Muscle layer of colon (tissue), 2 donors: ENCODE results near the gene IL10.

ENCODE experiments used
- H3K27ac ChIP-seq: one replicate; pipeline ENCODE4 v1.7.0; 2013; ENCODE audit warnings: low read depth, mild to moderate bottlenecking, low read length, moderate library complexity
- H3K27me3 ChIP-seq, 2 donors: one replicate each; pipeline ENCODE4 v1.7.0; 2013; ENCODE audit warnings: low read length in 2 of 2, mild to moderate bottlenecking in 2 of 2; ENCODE audit not compliant: insufficient read depth in 2 of 2, control insufficient read depth in 1 of 2
- H3K36me3 ChIP-seq: one replicate; pipeline ENCODE4 v1.7.0; 2013; ENCODE audit warnings: mild to moderate bottlenecking, low read length; ENCODE audit not compliant: insufficient read depth
- H3K4me1 ChIP-seq: one replicate; pipeline ENCODE4 v1.7.0; 2013; ENCODE audit warnings: mild to moderate bottlenecking, low read length; ENCODE audit not compliant: insufficient read depth
- H3K4me3 ChIP-seq, 2 donors: one replicate each; pipeline ENCODE4 v1.7.0; 2013; ENCODE audit warnings: low read length in 2 of 2, low read depth in 1 of 2, mild to moderate bottlenecking in 1 of 2, moderate library complexity in 1 of 2
- H3K9ac ChIP-seq: one replicate; pipeline ENCODE4 v1.7.0; 2013; ENCODE audit warnings: low read length
- H3K9me3 ChIP-seq: one replicate; pipeline ENCODE4 v1.7.0; 2013; ENCODE audit warnings: mild to moderate bottlenecking, low read length
- donor health status: abdominal sarcoma.
- donor health status: Adenocarcinoma of cecum.

IL10 gene

GRCh38 chr1:206727981-206728696 is 44.2 kb downstream of the IL10 start:
- Histone ChIP-seq H3K27ac (no peak overlapping the region), H3K9me3 (no peaks in the 10 kb centered on the region), H3K4me3 (no peak overlapping the region), H3K9ac (no peak overlapping the region), H3K27me3 (no peaks in the 10 kb centered on the region), H3K4me1 (peaks cover 44% of the 10 kb centered on the region), H3K36me3 (peaks cover 41% of the 10 kb centered on the region)

DNA sequence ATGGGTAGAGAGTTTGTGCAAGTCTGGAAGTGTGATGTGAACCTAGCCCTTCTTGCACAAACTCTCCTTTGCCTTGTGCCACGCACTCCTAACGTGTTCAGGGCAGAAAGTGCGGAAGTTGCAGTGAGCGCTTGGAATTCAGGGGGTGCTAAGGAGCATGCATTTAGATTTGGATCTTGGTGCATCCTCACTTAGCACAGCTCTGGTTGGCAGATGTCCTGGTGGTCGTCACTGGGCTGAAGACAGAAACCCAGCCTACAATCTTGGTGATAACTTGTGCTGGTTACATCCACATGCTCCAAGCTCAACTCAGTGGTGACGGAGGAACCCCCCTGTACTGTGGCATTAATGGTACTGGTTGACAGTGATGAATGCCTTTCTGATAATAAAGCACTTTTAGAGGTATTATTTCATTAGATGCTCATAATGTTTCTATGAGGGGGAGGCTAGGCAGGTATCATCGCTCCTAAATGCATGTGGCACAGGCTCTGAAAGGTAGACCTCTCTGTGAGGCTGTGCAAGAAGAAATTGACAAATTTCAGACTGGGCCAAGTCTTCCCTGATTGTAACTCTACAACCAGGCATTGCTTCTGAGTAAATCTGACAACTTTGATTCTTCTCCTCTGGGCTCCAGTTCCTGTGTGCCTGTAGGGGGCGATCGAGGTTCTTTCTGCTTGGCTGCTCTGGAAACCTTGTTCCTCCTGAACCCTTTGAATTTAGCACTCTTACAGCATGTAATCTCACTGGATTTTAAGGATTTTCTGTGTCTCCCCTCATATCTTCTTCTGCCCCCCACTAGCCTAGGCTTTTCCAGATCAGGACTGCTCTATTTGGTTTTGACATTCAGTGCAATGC is 47.0 kb downstream of the IL10 start:
- no peaks in the 10 kb centered on the region for H3K27me3 ChIP-seq
- peaks cover 57% of the 10 kb centered on the region for H3K4me1 ChIP-seq
- H3K36me3 ChIP-seq, result peaks cover 13% of the 10 kb centered on the region
- no peak overlapping the region for H3K4me3 ChIP-seq
- no peaks in the 10 kb centered on the region for H3K9me3 ChIP-seq
- no peak overlapping the region for H3K27ac ChIP-seq
- no peak overlapping the region for H3K9ac ChIP-seq

DNA sequence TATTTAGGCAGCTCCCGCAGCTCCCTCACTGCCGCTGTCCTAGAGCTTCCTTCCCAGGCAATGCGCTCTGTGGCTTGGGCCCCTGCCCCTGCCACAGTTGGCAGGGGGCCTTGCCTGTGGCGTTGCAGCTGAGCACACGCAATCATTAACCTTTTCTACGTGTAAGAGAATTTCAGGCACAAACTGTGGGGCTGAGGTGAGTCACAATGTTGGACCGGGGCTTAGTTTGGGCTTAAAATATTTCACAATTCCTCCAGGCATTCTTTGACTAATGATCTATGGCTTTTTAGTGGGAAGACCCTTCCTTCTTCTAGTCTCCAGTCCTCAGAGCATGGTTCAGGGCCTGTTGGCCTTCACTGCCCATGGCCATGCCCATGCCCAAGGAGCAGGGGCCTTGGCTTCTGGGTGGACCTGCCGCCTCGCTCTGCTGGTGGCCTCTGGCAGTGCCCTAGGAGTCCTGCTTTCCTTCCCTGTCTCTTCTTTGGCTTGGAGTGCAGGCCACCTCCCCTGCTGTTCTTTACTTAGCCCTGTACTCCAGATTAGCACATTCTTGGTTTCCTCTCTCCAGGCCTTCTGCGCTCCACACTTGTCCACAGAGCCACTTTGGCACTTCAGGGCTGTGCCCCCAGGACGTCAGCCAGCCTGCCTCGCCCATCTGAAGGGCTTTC is 48.4 kb downstream of the IL10 start:
- Histone ChIP-seq H3K4me1 (peaks cover 66% of the 10 kb centered on the region), H3K9ac (no peak overlapping the region), H3K36me3 (no peaks in the 10 kb centered on the region), H3K4me3 (no peak overlapping the region), H3K27me3 (no peaks in the 10 kb centered on the region), H3K9me3 (no peaks in the 10 kb centered on the region), H3K27ac (no peak overlapping the region)

DNA sequence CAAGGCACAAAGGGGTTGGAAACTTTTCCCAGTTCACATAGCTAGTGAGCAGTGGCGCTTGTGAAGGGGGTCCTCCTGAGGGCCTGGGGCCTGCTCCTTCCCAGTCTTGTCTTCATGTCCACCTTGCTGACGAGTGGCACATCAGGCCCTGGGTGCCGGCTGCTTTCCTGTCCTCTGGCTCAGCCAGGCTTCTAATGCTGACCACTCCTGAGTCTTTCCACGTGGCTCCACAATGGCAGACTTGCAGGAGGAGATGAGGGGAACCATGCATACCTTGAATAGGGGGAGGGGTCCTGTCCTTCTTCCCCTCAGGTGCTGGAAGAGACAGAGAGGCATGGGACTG is 48.9 kb downstream of the IL10 start:
- Histone ChIP-seq H3K27me3 (no peaks in the 10 kb centered on the region), H3K4me1 (peaks cover 65% of the 10 kb centered on the region), H3K9me3 (no peaks in the 10 kb centered on the region), H3K36me3 (no peaks in the 10 kb centered on the region), H3K27ac (no peak overlapping the region), H3K4me3 (no peak overlapping the region), H3K9ac (no peak overlapping the region)

- H3K9ac ChIP-seq, result no peak overlapping the region
- no peaks in the 10 kb centered on the region for H3K9me3 ChIP-seq
- peaks cover 60% of the 10 kb centered on the region for H3K4me1 ChIP-seq
- no peaks in the 10 kb centered on the region for H3K27me3 ChIP-seq
- H3K27ac ChIP-seq, result no peak overlapping the region
- H3K4me3 ChIP-seq, result no peak overlapping the region
- H3K36me3 ChIP-seq, result no peaks in the 10 kb centered on the region
These were observed 49.4 kb downstream of the IL10 start for GRCh38 chr1:206722751-206723461.

DNA sequence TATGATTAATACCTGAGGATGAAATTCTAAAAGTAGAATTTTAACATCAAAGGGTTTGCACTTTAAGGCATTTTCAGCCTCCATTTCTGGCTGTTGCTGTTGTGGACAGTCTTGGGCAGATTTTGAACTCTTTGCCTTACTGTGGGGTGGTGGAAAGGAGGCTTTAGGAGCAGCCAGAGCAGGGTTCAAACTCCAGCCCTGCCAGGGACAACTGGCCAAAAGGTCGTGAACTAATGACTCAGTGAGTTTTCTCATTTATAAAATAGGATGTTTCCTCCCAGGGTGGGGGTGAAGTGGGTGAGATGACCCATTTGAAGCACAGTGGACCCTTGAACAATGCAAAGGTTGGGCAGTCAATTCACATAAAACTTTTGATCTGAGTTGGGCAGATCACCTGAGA is 50.8 kb downstream of the IL10 start:
- H3K27me3 ChIP-seq, result no peaks in the 10 kb centered on the region
- no peak overlapping the region for H3K9ac ChIP-seq
- no peaks in the 10 kb centered on the region for H3K36me3 ChIP-seq
- no peak overlapping the region for H3K27ac ChIP-seq
- H3K4me3 ChIP-seq, result no peak overlapping the region
- H3K9me3 ChIP-seq, result no peaks in the 10 kb centered on the region
- H3K4me1 ChIP-seq, result peaks cover 58% of the 10 kb centered on the region

- Histone ChIP-seq H3K9ac (no peak overlapping the region), H3K9me3 (no peaks in the 10 kb centered on the region), H3K27ac (no peak overlapping the region), H3K36me3 (no peaks in the 10 kb centered on the region), H3K4me3 (no peak overlapping the region), H3K27me3 (no peaks in the 10 kb centered on the region), H3K4me1 (peaks cover 61% of the 10 kb centered on the region)
These were observed 53.0 kb downstream of the IL10 start for GRCh38 chr1:206719169-206719839.

- H3K4me3 ChIP-seq, result no peak overlapping the region
- H3K27ac ChIP-seq, result no peak overlapping the region
- H3K9ac ChIP-seq, result no peak overlapping the region
- no peaks in the 10 kb centered on the region for H3K36me3 ChIP-seq
- peaks cover 60% of the 10 kb centered on the region for H3K4me1 ChIP-seq
- no peaks in the 10 kb centered on the region for H3K27me3 ChIP-seq
- no peaks in the 10 kb centered on the region for H3K9me3 ChIP-seq
These were observed 54.7 kb downstream of the IL10 start for GRCh38 chr1:206717674-206717989.
